Panc1 (cell line): Measurements from ENCODE around the gene DCLK2. TPM values are rescaled to one million over a fixed set of nuclear protein-coding genes. Genes with fewer than 3 reads are reported as not detected.

Experiments used
- ATAC-seq: fragments of 200-7000 bp; cut with Tn5 transposase; 2 replicates; pipeline ENCODE4 v1.9.1; 2020; ENCODE audit warnings: mild to moderate bottlenecking, moderate library complexity
- BruUV-seq: library from RNA; stranded (reverse); fragments of 400-500 nt; replicated peaks from 2 replicates; lab custom pipeline; 2021; lab: Mats Ljungman, UMichigan
- CTCF ChIA-PET: fragments of 300-600 bp; sonication (Branson Sonifier 250); formaldehyde crosslinking; loops from one replicate; lab custom pipeline; 2022; ENCODE audit warnings: antibody characterized with exemption; lab: Charles Lee
- POLR2A ChIA-PET: fragments of 300-600 bp; sonication (Branson Sonifier 250); formaldehyde crosslinking; loops from one replicate; lab custom pipeline; 2022; ENCODE audit warnings: antibody characterized with exemption; lab: Charles Lee
- DNase-seq: peaks from one replicate; pipeline ENCODE4 v3.0.0-alpha.2; 2010; ENCODE audit warnings: low read depth, low spot score
- H3K27ac ChIP-seq: 2 replicates; pipeline ENCODE4 v1.5.1; 2011; ENCODE audit warnings: mild to moderate bottlenecking, low read length, inconsistent platforms
- H3K27me3 ChIP-seq: fragments of 200-500 bp; sonication (Bioruptor generic); 2 replicates; pipeline ENCODE4 v1.6.0; 2014; ENCODE audit warnings: low read length, inconsistent platforms; ENCODE audit not compliant: control insufficient read depth, insufficient read depth
- H3K36me3 ChIP-seq: fragments of 200-500 bp; sonication (Bioruptor generic); 2 replicates; pipeline ENCODE4 v1.5.1; 2014; ENCODE audit warnings: inconsistent platforms, mild to moderate bottlenecking, low read length, moderate library complexity; ENCODE audit not compliant: control insufficient read depth, insufficient read depth
- H3K4me1 ChIP-seq: 2 replicates; pipeline ENCODE4 v1.5.1; 2011; ENCODE audit warnings: inconsistent platforms, mild to moderate bottlenecking, low read length, moderate library complexity; ENCODE audit not compliant: control insufficient read depth, insufficient read depth
- H3K4me3 ChIP-seq, 2 experiments: 2 replicates each; pipeline ENCODE4 v1.5.1; 2011 to 2012; ENCODE audit warnings: low read depth in 2 of 2, low read length in 2 of 2, mild to moderate bottlenecking in 2 of 2, inconsistent platforms in 1 of 2, moderate library complexity in 1 of 2
- H3K9me3 ChIP-seq: fragments of 200-500 bp; sonication (Bioruptor generic); 2 replicates; pipeline ENCODE4 v1.5.1; 2014; ENCODE audit warnings: low read depth, mild to moderate bottlenecking, inconsistent platforms, low read length, moderate library complexity; ENCODE audit not compliant: control insufficient read depth, insufficient read depth
- CTCF ChIP-seq: fragments of 450-650 bp; IDR thresholded peaks from 2 replicates; pipeline ENCODE4 v1.5.1; 2017; ENCODE audit warnings: mild to moderate bottlenecking
- POLR2AphosphoS5 ChIP-seq: IDR thresholded peaks from 2 replicates; pipeline ENCODE4 v1.6.1; 2012; ENCODE audit warnings: mild to moderate bottlenecking, low read depth, low read length, moderate library complexity
- SIN3A ChIP-seq: IDR thresholded peaks from 2 replicates; pipeline ENCODE4 v1.6.1; 2012; ENCODE audit warnings: low read depth, mild to moderate bottlenecking, low read length, moderate library complexity, borderline replicate concordance; ENCODE audit not compliant: insufficient read depth
- TCF7L2 ChIP-seq: IDR thresholded peaks from 2 replicates; pipeline ENCODE4 v1.6.1; 2011; ENCODE audit warnings: mild to moderate bottlenecking, low read depth, low read length, inconsistent platforms
- in situ Hi-C: cut with HindIII; loops from 2 replicates; pipeline ENCODE4 v1.10.0; 2016; ENCODE audit warnings: low sequenced_read_pairs, low pct_unique_long_range_greater_than_20kb
- intact Hi-C: fragments of 100-400 bp; cut with micrococcal nuclease; formaldehyde crosslinking; loops from one replicate; pipeline ENCODE4 v1.10.0; 2022; ENCODE audit not compliant: unreplicated experiment
- total RNA-seq: library from RNA; stranded (reverse); gene quantifications from one replicate; pipeline ENCODE4 v1.2.1, GENCODE V29; 2021; ENCODE audit not compliant: unreplicated experiment
- TF ChIP-seq, protein P1 (sequence below), 2 experiments: IDR thresholded peaks; 2 replicates each; pipeline ENCODE4 v1.6.1; 2011 to 2012; ENCODE audit warnings: low read depth in 2 of 2, control low read depth in 1 of 2, low read length in 1 of 2, mild to moderate bottlenecking in 1 of 2, moderate library complexity in 1 of 2; ENCODE audit not compliant: insufficient read depth in 1 of 2

Gene DCLK2
- total RNA-seq, 1 experiment from 2014 or later, result 9.5 TPM

DNA sequence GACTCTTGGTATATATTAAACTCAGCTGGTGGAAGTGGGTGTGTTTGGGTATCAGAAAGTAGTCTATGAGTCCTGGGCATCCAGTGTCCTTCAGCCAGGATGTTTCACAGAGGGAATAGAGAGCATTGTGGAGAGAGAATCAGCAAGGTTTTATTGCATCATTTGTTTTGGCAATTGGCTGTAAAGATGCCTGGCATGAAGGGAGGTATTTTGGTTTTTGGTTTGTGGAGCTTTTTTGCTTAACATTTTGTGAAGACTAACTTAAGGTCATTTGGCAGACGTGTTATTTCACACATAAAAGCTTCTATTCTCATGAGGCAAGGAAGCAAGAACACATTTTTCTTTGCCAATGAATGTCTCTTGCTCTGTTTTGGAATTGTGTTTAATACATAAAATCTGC is 71.1 kb downstream of the DCLK2 start:
- Histone ChIP-seq H3K36me3 (no peaks in the 10 kb centered on the region), H3K4me1 (no peaks in the 10 kb centered on the region; the same call in 1 of the 2 replicates), H3K9me3 (no peaks in the 10 kb centered on the region), H3K27me3 (no peaks in the 10 kb centered on the region), H3K4me3 (no peak overlapping the region), H3K27ac (no peak overlapping the region)
- ChIA-PET POLR2A (no interaction called here), CTCF (no interaction called here)
- in situ Hi-C loops, result no loop called here
- TF ChIP-seq CTCF, result no peak
- TF ChIP-seq SIN3A, result no peak
- TF ChIP-seq TCF7L2, result no peak
- TF ChIP-seq POLR2AphosphoS5, result no peak
- TF ChIP-seq, protein P1, sequence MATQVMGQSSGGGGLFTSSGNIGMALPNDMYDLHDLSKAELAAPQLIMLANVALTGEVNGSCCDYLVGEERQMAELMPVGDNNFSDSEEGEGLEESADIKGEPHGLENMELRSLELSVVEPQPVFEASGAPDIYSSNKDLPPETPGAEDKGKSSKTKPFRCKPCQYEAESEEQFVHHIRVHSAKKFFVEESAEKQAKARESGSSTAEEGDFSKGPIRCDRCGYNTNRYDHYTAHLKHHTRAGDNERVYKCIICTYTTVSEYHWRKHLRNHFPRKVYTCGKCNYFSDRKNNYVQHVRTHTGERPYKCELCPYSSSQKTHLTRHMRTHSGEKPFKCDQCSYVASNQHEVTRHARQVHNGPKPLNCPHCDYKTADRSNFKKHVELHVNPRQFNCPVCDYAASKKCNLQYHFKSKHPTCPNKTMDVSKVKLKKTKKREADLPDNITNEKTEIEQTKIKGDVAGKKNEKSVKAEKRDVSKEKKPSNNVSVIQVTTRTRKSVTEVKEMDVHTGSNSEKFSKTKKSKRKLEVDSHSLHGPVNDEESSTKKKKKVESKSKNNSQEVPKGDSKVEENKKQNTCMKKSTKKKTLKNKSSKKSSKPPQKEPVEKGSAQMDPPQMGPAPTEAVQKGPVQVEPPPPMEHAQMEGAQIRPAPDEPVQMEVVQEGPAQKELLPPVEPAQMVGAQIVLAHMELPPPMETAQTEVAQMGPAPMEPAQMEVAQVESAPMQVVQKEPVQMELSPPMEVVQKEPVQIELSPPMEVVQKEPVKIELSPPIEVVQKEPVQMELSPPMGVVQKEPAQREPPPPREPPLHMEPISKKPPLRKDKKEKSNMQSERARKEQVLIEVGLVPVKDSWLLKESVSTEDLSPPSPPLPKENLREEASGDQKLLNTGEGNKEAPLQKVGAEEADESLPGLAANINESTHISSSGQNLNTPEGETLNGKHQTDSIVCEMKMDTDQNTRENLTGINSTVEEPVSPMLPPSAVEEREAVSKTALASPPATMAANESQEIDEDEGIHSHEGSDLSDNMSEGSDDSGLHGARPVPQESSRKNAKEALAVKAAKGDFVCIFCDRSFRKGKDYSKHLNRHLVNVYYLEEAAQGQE (IDR thresholded peaks at IDR 0.05; ENCODE audit: insufficient read depth in 1 of 2, low read depth in 2 of 2, low read length in 1 of 2), result no peak
- DNase-seq (no peak), ATAC-seq (no peak)
- no TSS peak for BruUV-seq
- intact Hi-C loops, result no loop called here

- Histone ChIP-seq H3K9me3 (no peaks in the 10 kb centered on the region), H3K27ac (no peak overlapping the region), H3K36me3 (no peaks in the 10 kb centered on the region), H3K4me1 (no peaks in the 10 kb centered on the region; the same call in 1 of the 2 replicates), H3K4me3 (no peak overlapping the region), H3K27me3 (no peaks in the 10 kb centered on the region)
- DNase-seq (no peak), ATAC-seq (no peak)
- ChIA-PET CTCF (no interaction called here), POLR2A (no interaction called here)
- intact Hi-C loops (no loop called here), in situ Hi-C loops (no loop called here)
- no peak for TF ChIP-seq SIN3A
- no peak for TF ChIP-seq CTCF
- TF ChIP-seq POLR2AphosphoS5, result no peak
- TF ChIP-seq, protein P1 (IDR thresholded peaks at IDR 0.05; ENCODE audit: insufficient read depth in 1 of 2, low read depth in 2 of 2, low read length in 1 of 2), result no peak
- no peak for TF ChIP-seq TCF7L2
- no TSS peak for BruUV-seq
Measured at GRCh38 chr4:150150629-150151062, 72.4 kb downstream of the DCLK2 start.
